Ishikawa (cell line): Measurements from ENCODE around the gene GABRB3.

Source experiments
- CEBPB ChIP-seq: IDR thresholded peaks from 2 replicates; pipeline ENCODE4 v1.6.1; 2012
- CREB1 ChIP-seq: IDR thresholded peaks from 2 replicates; pipeline ENCODE4 v1.6.1; 2012; ENCODE audit warnings: low read depth
- EGR1 ChIP-seq: IDR thresholded peaks from 2 replicates; pipeline ENCODE4 v1.6.1; 2012
- EP300 ChIP-seq: IDR thresholded peaks from 2 replicates; pipeline ENCODE4 v1.6.1; 2012; ENCODE audit warnings: borderline replicate concordance
- FOXM1 ChIP-seq: IDR thresholded peaks from 2 replicates; pipeline ENCODE4 v1.6.1; 2012; ENCODE audit warnings: low read depth, borderline replicate concordance
- MAX ChIP-seq: IDR thresholded peaks from 2 replicates; pipeline ENCODE4 v1.6.1; 2012
- NFIC ChIP-seq: IDR thresholded peaks from 2 replicates; pipeline ENCODE4 v1.6.1; 2012
- RAD21 ChIP-seq: IDR thresholded peaks from 2 replicates; pipeline ENCODE4 v1.6.1; 2012; ENCODE audit warnings: low read depth
- REST ChIP-seq: IDR thresholded peaks from 2 replicates; pipeline ENCODE4 v1.6.1; 2012; ENCODE audit warnings: low read depth, mild to moderate bottlenecking
- TAF1 ChIP-seq: IDR thresholded peaks from 2 replicates; pipeline ENCODE4 v1.6.1; 2012; ENCODE audit warnings: low read depth, mild to moderate bottlenecking
- TCF12 ChIP-seq: IDR thresholded peaks from 2 replicates; pipeline ENCODE4 v1.6.1; 2012; ENCODE audit warnings: low read depth
- TEAD4 ChIP-seq: IDR thresholded peaks from 2 replicates; pipeline ENCODE4 v1.6.1; 2012
- USF1 ChIP-seq: IDR thresholded peaks from 2 replicates; pipeline ENCODE4 v1.6.1; 2012
- YY1 ChIP-seq: IDR thresholded peaks from 2 replicates; pipeline ENCODE4 v1.6.1; 2012; ENCODE audit warnings: low read depth
- ZBTB7A ChIP-seq: IDR thresholded peaks from 2 replicates; pipeline ENCODE4 v1.6.1; 2012; ENCODE audit warnings: low read depth

Gene GABRB3

GRCh38 chr15:26595611-26596010, 177.3 kb downstream of the GABRB3 start:
- TF ChIP-seq CREB1, result no peak
- TF ChIP-seq RAD21, result no peak
- TF ChIP-seq CEBPB, result no peak
- no peak for TF ChIP-seq EGR1
- no peak for TF ChIP-seq TEAD4
- no peak for TF ChIP-seq FOXM1
- no peak for TF ChIP-seq TAF1
- TF ChIP-seq MAX, result no peak
- TF ChIP-seq USF1, result no peak
- TF ChIP-seq YY1, result no peak
- no peak for TF ChIP-seq NFIC
- no peak for TF ChIP-seq TCF12
- no peak for TF ChIP-seq REST
- no peak for TF ChIP-seq EP300
- no peak for TF ChIP-seq ZBTB7A

DNA sequence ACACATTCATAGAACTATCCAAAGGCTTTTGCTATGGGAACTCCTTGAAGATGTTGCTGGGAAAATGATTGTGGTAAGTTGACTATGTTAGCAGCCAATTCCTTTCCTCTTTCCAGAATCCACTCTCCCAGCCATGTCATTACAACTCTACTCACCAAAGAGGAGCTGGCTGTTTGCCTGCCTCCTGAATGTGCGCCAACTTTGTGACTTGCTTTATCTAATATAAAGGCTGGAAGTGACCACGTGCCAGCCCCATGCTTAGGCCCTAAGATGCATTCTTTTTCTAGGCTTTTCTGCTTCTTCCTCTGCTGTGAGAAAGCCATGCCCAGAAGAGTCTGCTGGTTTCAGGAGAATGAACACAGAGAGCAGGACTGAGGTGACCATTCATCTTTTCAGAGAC, 182.2 kb downstream of the GABRB3 start:
- TF ChIP-seq CREB1 (no peak), YY1 (no peak), USF1 (no peak), NFIC (no peak), TAF1 (no peak), MAX (no peak), REST (no peak), EGR1 (no peak), ZBTB7A (no peak)

DNA sequence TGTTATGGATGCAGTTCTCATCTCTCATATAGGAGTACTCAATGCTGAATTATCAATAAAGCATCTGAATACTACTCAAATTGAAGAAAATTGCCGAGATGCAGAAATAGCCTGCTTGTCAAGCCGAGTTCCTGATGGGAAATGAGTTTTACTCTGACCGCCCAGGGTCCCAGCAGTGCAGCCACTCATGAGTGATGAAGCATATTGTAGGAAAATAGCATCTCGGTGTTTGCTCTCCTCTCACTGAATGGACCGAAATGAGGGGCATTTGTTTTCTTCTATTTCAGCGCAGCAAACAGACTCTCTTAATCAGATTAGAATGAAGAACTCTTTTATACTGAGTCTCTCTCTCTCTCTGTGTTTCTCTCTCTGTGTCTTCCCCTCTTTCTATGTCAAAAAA, 190.0 kb downstream of the GABRB3 start:
- TF ChIP-seq USF1 (no peak), EP300 (no peak), CEBPB (no peak), FOXM1 (no peak), TAF1 (no peak), ZBTB7A (no peak), TEAD4 (no peak), CREB1 (no peak), REST (no peak), RAD21 (no peak), YY1 (no peak), EGR1 (no peak), MAX (no peak), NFIC (no peak), TCF12 (no peak)

DNA sequence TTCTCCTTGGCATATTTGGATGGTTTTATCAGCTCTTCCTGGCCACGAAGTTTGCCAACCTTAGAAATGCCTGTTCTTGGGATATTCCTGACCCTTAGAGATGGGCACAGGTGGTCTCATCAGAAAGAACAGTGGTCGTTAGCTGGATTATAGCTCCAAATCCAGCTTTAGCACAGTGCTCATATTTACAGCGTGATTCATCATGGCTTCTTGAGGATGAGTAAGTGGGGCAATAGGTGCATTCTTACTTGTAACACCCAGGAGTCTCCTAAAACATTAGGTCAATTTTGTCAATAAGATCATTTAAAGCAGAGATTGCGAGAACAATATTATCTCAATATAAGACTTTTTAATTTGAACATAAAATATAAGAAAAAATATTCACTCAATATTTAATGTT, 191.9 kb downstream of the GABRB3 start:
- no peak for TF ChIP-seq TEAD4
- no peak for TF ChIP-seq NFIC
- TF ChIP-seq EP300, result no peak
- no peak for TF ChIP-seq RAD21
- no peak for TF ChIP-seq CEBPB
- TF ChIP-seq TAF1, result no peak
- no peak for TF ChIP-seq TCF12
- no peak for TF ChIP-seq FOXM1
- no peak for TF ChIP-seq ZBTB7A
- no peak for TF ChIP-seq EGR1
- TF ChIP-seq MAX, result no peak
- no peak for TF ChIP-seq CREB1
- no peak for TF ChIP-seq REST
- no peak for TF ChIP-seq USF1
